ENCODE results near the gene POT1. TPM values are rescaled to one million over a fixed set of nuclear protein-coding genes. Genes with fewer than 3 reads are reported as not detected.

POT1 gene
- total RNA-seq, 1 experiment from 2014 or later = 20.2 TPM

GRCh38 chr7:124792002-124792401 is 137.6 kb downstream of the POT1 start:
- DNase-seq (ENCODE audit: low spot score) (no peak), ATAC-seq (no peak)
- no peak overlapping the region for H3K4me3 Mint-ChIP-seq
- POLR2A ChIA-PET = no interaction called here
- no peak overlapping the region for H3K27ac Mint-ChIP-seq
- peaks cover 11% of the 10 kb centered on the region; the same call in 1 of the 2 replicates for H3K9me3 Mint-ChIP-seq
- H3K36me3 Mint-ChIP-seq = no peaks in the 10 kb centered on the region
- no peaks in the 10 kb centered on the region for H3K27me3 Mint-ChIP-seq (ENCODE audit: low read depth)
- TF ChIP-seq OVOL2 (CRISPR knock-in tag; IDR thresholded peaks at IDR 0.05; ENCODE audit: borderline replicate concordance) = no peak
- no peak for TF ChIP-seq ETV6 (CRISPR knock-in tag; IDR thresholded peaks at IDR 0.05)
- TF ChIP-seq ZNF425 (CRISPR knock-in tag; conservative IDR thresholded peaks at IDR 0.05) = no peak
- TF ChIP-seq EMX1 (CRISPR knock-in tag; IDR thresholded peaks at IDR 0.05) = no peak
- TF ChIP-seq RELA (CRISPR knock-in tag; IDR thresholded peaks at IDR 0.05; ENCODE audit: borderline replicate concordance) = no peak
- TF ChIP-seq AFF4 (CRISPR knock-in tag; IDR thresholded peaks at IDR 0.05; ENCODE audit: borderline replicate concordance) = no peak
- TF ChIP-seq E2F4 (CRISPR knock-in tag; IDR thresholded peaks at IDR 0.05; ENCODE audit: borderline replicate concordance, low read depth) = no peak
- no peak for TF ChIP-seq FOXK1 (CRISPR knock-in tag; IDR thresholded peaks at IDR 0.05)
- no peak for TF ChIP-seq ELF4 (CRISPR knock-in tag; IDR thresholded peaks at IDR 0.05; ENCODE audit: low read depth)
- no peak for TF ChIP-seq FOXP4 (CRISPR knock-in tag; IDR thresholded peaks at IDR 0.05)
- TF ChIP-seq TP53 (CRISPR knock-in tag; IDR thresholded peaks at IDR 0.05) = no peak
- no peak for TF ChIP-seq NR2C2 (CRISPR knock-in tag; IDR thresholded peaks at IDR 0.05)
- TF ChIP-seq ZNF512 (CRISPR knock-in tag; IDR thresholded peaks at IDR 0.05; ENCODE audit: borderline replicate concordance) = no peak
- TF ChIP-seq ESRRA (CRISPR knock-in tag; IDR thresholded peaks at IDR 0.05; ENCODE audit: borderline replicate concordance) = no peak
- peaks cover 13% of the 10 kb centered on the region for H3K4me1 Mint-ChIP-seq
- CTCF ChIA-PET = no interaction called here

GRCh38 chr7:124791426-124791825 is 138.2 kb downstream of the POT1 start:
- Mint-ChIP-seq H3K9me3 (peaks cover 10% of the 10 kb centered on the region; the same call in 1 of the 2 replicates), H3K4me3 (no peak overlapping the region), H3K4me1 (peaks cover 13% of the 10 kb centered on the region), H3K27ac (no peak overlapping the region), H3K27me3 (ENCODE audit: low read depth) (no peaks in the 10 kb centered on the region), H3K36me3 (no peaks in the 10 kb centered on the region)
- ChIA-PET POLR2A (no interaction called here), CTCF (interaction anchor here (0.5 kb wide), 1 partner anchor 9 kb away, joined by 3 read pairs; no protein-coding TSS in a partner anchor)
- ATAC-seq = no peak
- DNase-seq (ENCODE audit: low spot score) = no peak
- no peak for TF ChIP-seq E2F1 (CRISPR knock-in tag; IDR thresholded peaks at IDR 0.05)
- no peak for TF ChIP-seq PRDM15 (CRISPR knock-in tag; IDR thresholded peaks at IDR 0.05)
- no peak for TF ChIP-seq ATF2 (CRISPR knock-in tag; IDR thresholded peaks at IDR 0.05; ENCODE audit: borderline replicate concordance, low read depth)
- TF ChIP-seq ZNF232 (CRISPR knock-in tag; IDR thresholded peaks at IDR 0.05) = no peak

Data from WTC11 (cell line).